H1 (cell line): ENCODE data around the gene PLK5. TPM values are rescaled to one million over a fixed set of nuclear protein-coding genes. Genes with fewer than 3 reads are reported as not detected.

ENCODE experiments used
- CTCF ChIA-PET: fragments of 300-600 bp; sonication (Branson Sonifier 250); formaldehyde crosslinking; loops from one replicate; lab custom pipeline; 2021; ENCODE audit not compliant: partially characterized antibody; lab: Charles Lee
- POLR2A ChIA-PET: fragments of 300-600 bp; sonication (Branson Sonifier 250); formaldehyde crosslinking; loops from one replicate; lab custom pipeline; 2021; ENCODE audit warnings: inconsistent platforms; ENCODE audit not compliant: partially characterized antibody; lab: Charles Lee
- DNase-seq, 2 experiments: peaks; one replicate each; pipeline versions ENCODE4 v3.0.0 to v3.0.0-alpha.2; 2010 to 2022; ENCODE audit warnings: low spot score in 2 of 2, low read depth in 1 of 2, mixed read lengths in 1 of 2
- FAIRE-seq: peaks from 2 replicates; lab custom pipeline; 2011; peaks lifted over from hg19 to GRCh38; lab: Jason Lieb, UNC
- H2AFZ ChIP-seq: 2 replicates; pipeline ENCODE4 v1.8.1; 2012; ENCODE audit warnings: low read length, inconsistent platforms
- H2AK5ac ChIP-seq: 2 replicates; pipeline ENCODE4 v1.6.1; 2013; ENCODE audit warnings: low read depth, low read length
- H2BK120ac ChIP-seq: replicated peaks from 2 replicates; pipeline ENCODE3; 2013; ENCODE audit warnings: low read depth, low read length, inconsistent platforms
- H2BK12ac ChIP-seq: 2 replicates; pipeline ENCODE4 v1.6.1; 2013; ENCODE audit warnings: low read depth, low read length
- H2BK15ac ChIP-seq: 2 replicates; pipeline ENCODE4 v1.6.1; 2013; ENCODE audit warnings: low read length
- H2BK20ac ChIP-seq: 2 replicates; pipeline ENCODE4 v1.6.1; 2013; ENCODE audit warnings: low read length
- H2BK5ac ChIP-seq: 2 replicates; pipeline ENCODE4 v1.6.1; 2013; ENCODE audit warnings: low read depth, low read length
- H3K14ac ChIP-seq: 2 replicates; pipeline ENCODE4 v1.6.1; 2013; ENCODE audit warnings: inconsistent platforms; ENCODE audit not compliant: insufficient read length
- H3K18ac ChIP-seq: 2 replicates; pipeline ENCODE4 v1.6.1; 2013; ENCODE audit warnings: low read length; ENCODE audit errors: extremely low read depth
- H3K23ac ChIP-seq: 2 replicates; pipeline ENCODE4 v1.6.1; 2013; ENCODE audit warnings: inconsistent platforms; ENCODE audit not compliant: insufficient read length
- H3K23me2 ChIP-seq: 2 replicates; pipeline ENCODE4 v1.6.1; 2013; ENCODE audit warnings: low read depth, low read length
- H3K27ac ChIP-seq: 2 replicates; pipeline ENCODE4 v1.6.1; 2011; ENCODE audit warnings: low read depth, low read length, inconsistent platforms
- H3K27me3 ChIP-seq, 4 experiments: replicated peaks in 1 of 4; 1 replicate in 1 of 4; 2 replicates in 3 of 4; pipeline versions ENCODE4 v1.6.1 to v1.8.1; 2011 to 2013; ENCODE audit warnings: low read length in 3 of 4, mild to moderate bottlenecking in 3 of 4, inconsistent platforms in 2 of 4, mixed read lengths in 2 of 4, moderate library complexity in 1 of 4; ENCODE audit not compliant: control insufficient read depth in 3 of 4, insufficient read depth in 3 of 4; ENCODE audit errors: extremely low read depth in 1 of 4
- H3K36me3 ChIP-seq, 4 experiments: 2 replicates each; pipeline versions ENCODE4 v1.6.1 to v1.8.1; 2011 to 2013; ENCODE audit warnings: mild to moderate bottlenecking in 4 of 4, low read length in 3 of 4, moderate library complexity in 2 of 4, control low read depth in 1 of 4, inconsistent platforms in 1 of 4; ENCODE audit not compliant: insufficient read depth in 4 of 4, control insufficient read depth in 2 of 4
- H3K4ac ChIP-seq: replicated peaks from 2 replicates; pipeline ENCODE3; 2013; ENCODE audit warnings: low read length, low read depth, mixed read lengths, inconsistent platforms; ENCODE audit not compliant: insufficient read length
- H3K4me1 ChIP-seq, 4 experiments: replicated peaks in 1 of 4; 1 replicate in 1 of 4; 2 replicates in 3 of 4; pipeline versions ENCODE4 v1.6.1 to v1.8.1; 2011 to 2013; ENCODE audit warnings: low read length in 3 of 4, inconsistent platforms in 2 of 4, mixed read lengths in 1 of 4; ENCODE audit not compliant: insufficient read depth in 4 of 4, control insufficient read depth in 3 of 4
- H3K4me2 ChIP-seq, 2 experiments: 2 replicates each; pipeline versions ENCODE4 v1.6.1 to v1.8.1; 2011 to 2013; ENCODE audit warnings: low read depth in 2 of 2, low read length in 2 of 2, control low read depth in 1 of 2, inconsistent platforms in 1 of 2, mild to moderate bottlenecking in 1 of 2; ENCODE audit not compliant: insufficient read depth in 1 of 2
- H3K4me3 ChIP-seq, 4 experiments: fragments of 200-600, 300-600 bp in 1 of 4; sonication (generic), shearing (Covaris generic), sonication (Bioruptor Twin) in 1 of 4; 2 replicates each; pipeline versions ENCODE4 v1.5.1 to v1.8.1; 2011 to 2016; ENCODE audit warnings: low read length in 4 of 4, low read depth in 3 of 4, control low read depth in 2 of 4, inconsistent platforms in 2 of 4, mild to moderate bottlenecking in 2 of 4, mixed read lengths in 1 of 4, moderate library complexity in 1 of 4; ENCODE audit not compliant: insufficient read depth in 2 of 4; ENCODE audit errors: extremely low read depth in 1 of 4
- H3K56ac ChIP-seq: replicated peaks from 2 replicates; pipeline ENCODE3; 2013; ENCODE audit warnings: low read depth, mild to moderate bottlenecking, mixed read lengths, low read length, inconsistent platforms; ENCODE audit not compliant: insufficient read length
- H3K79me1 ChIP-seq: 2 replicates; pipeline ENCODE4 v1.6.1; 2013; ENCODE audit warnings: low read depth, low read length, control low read depth
- H3K79me2 ChIP-seq, 2 experiments: 2 replicates each; pipeline versions ENCODE4 v1.6.1 to v1.8.1; 2012 to 2013; ENCODE audit warnings: low read length in 2 of 2, mild to moderate bottlenecking in 2 of 2, inconsistent platforms in 1 of 2; ENCODE audit not compliant: insufficient read depth in 2 of 2, control insufficient read depth in 1 of 2
- H3K9ac ChIP-seq, 4 experiments: replicated peaks in 1 of 4; 1 replicate in 1 of 4; 2 replicates in 3 of 4; pipeline versions ENCODE4 v1.6.1 to v1.8.1; 2011 to 2013; ENCODE audit warnings: low read depth in 3 of 4, low read length in 3 of 4, control low read depth in 2 of 4, mild to moderate bottlenecking in 2 of 4, moderate library complexity in 2 of 4, inconsistent platforms in 1 of 4; ENCODE audit errors: extremely low read depth in 1 of 4
- H3K9me3 ChIP-seq, 2 experiments: 2 replicates each; pipeline versions ENCODE4 v1.6.1 to v1.8.1; 2012 to 2013; ENCODE audit warnings: mild to moderate bottlenecking in 2 of 2, moderate library complexity in 2 of 2, control low read depth in 1 of 2, inconsistent platforms in 1 of 2, low read depth in 1 of 2, low read length in 1 of 2, mixed read lengths in 1 of 2; ENCODE audit not compliant: insufficient read depth in 2 of 2
- H4K20me1 ChIP-seq, 2 experiments: replicated peaks in 1 of 2; 2 replicates each; pipeline versions ENCODE3 to v1.8.1; 2011 to 2013; ENCODE audit warnings: inconsistent platforms in 2 of 2, low read length in 2 of 2, mild to moderate bottlenecking in 1 of 2; ENCODE audit not compliant: insufficient read depth in 2 of 2, control insufficient read depth in 1 of 2
- H4K5ac ChIP-seq: 2 replicates; pipeline ENCODE4 v1.6.1; 2013; ENCODE audit warnings: low read length, low read depth, mixed read lengths, inconsistent platforms; ENCODE audit not compliant: insufficient read length
- H4K8ac ChIP-seq: 2 replicates; pipeline ENCODE4 v1.8.0; 2013; ENCODE audit warnings: mild to moderate bottlenecking, moderate library complexity, low read length, inconsistent platforms; ENCODE audit not compliant: insufficient read depth; ENCODE audit errors: extremely low read depth
- H4K91ac ChIP-seq: replicated peaks from 2 replicates; pipeline ENCODE3; 2013; ENCODE audit warnings: low read length, mixed read lengths, inconsistent platforms; ENCODE audit not compliant: insufficient read length
- ASH2L ChIP-seq: fragments of 200-600, 300-600 bp; sonication (generic); IDR thresholded peaks from one replicate; pipeline ENCODE4 v1.7.1; 2017; ENCODE audit warnings: low read length
- CTCF ChIP-seq, 3 experiments: IDR thresholded peaks; 1 replicate in 2 of 3; 2 replicates in 1 of 3; pipeline versions ENCODE4 v1.5.1 to v1.6.1; 2011; ENCODE audit warnings: low read length in 3 of 3, mild to moderate bottlenecking in 3 of 3, inconsistent platforms in 2 of 3, low read depth in 1 of 3, moderate library complexity in 1 of 3; ENCODE audit not compliant: insufficient read depth in 1 of 3; ENCODE audit errors: control extremely low read depth in 1 of 3
- EGR1 ChIP-seq: IDR thresholded peaks from 2 replicates; pipeline ENCODE4 v1.6.1; 2011; ENCODE audit warnings: low read depth, low read length, borderline replicate concordance
- EZH2 ChIP-seq: fragments of 200-600 bp; sonication (generic); IDR thresholded peaks from 2 replicates; pipeline ENCODE4 v1.7.1; 2012; ENCODE audit warnings: low read depth, mild to moderate bottlenecking, moderate library complexity, low read length, inconsistent platforms; ENCODE audit not compliant: severe bottlenecking
- HDAC6 ChIP-seq: IDR thresholded peaks from one replicate; pipeline ENCODE4 v1.7.1; 2012; ENCODE audit warnings: low read depth, mild to moderate bottlenecking, inconsistent platforms, low read length, moderate library complexity
- KDM4A ChIP-seq: IDR thresholded peaks from one replicate; pipeline ENCODE4 v1.7.1; 2012; ENCODE audit warnings: low read depth, mild to moderate bottlenecking, moderate library complexity, low read length, inconsistent platforms; ENCODE audit not compliant: severe bottlenecking
- POLR2AphosphoS5 ChIP-seq: IDR thresholded peaks from 2 replicates; pipeline ENCODE4 v1.6.1; 2011; ENCODE audit warnings: low read depth, low read length
- RBBP5 ChIP-seq: IDR thresholded peaks from 2 replicates; pipeline ENCODE4 v1.7.1; 2012; ENCODE audit warnings: low read depth, mild to moderate bottlenecking, inconsistent platforms, low read length, moderate library complexity, borderline replicate concordance
- RNF2 ChIP-seq: fragments of 200-900, 300-1000 bp; sonication (generic); IDR thresholded peaks from 2 replicates; pipeline ENCODE4 v1.7.1; 2016; ENCODE audit warnings: borderline replicate concordance, low read depth, mild to moderate bottlenecking, antibody characterized with exemption, low read length; ENCODE audit not compliant: poor library complexity, severe bottlenecking; ENCODE audit errors: missing control alignments
- TEAD4 ChIP-seq: IDR thresholded peaks from 2 replicates; pipeline ENCODE4 v1.6.1; 2012; ENCODE audit warnings: low read depth, low read length, inconsistent platforms, mixed read lengths
- WGBS, 2 experiments: shearing (Covaris generic) in 1 of 2; methylation state at CpG; one replicate each; pipeline versions ENCODE4 v1.1.6 to v1.1.7; 2013 to 2015; ENCODE audit warnings: low lambda C conversion rate in 2 of 2, mixed read lengths in 2 of 2, inconsistent platforms in 1 of 2, low coverage in 1 of 2, missing lambda C conversion rate in 1 of 2; ENCODE audit not compliant: insufficient replicate concordance in 2 of 2, insufficient coverage in 1 of 2, insufficient read length in 1 of 2; ENCODE audit errors: extremely low coverage in 1 of 2, missing lambda C conversion rate in 1 of 2; 5-methylcytosine and 5-hydroxymethylcytosine counted together
- polyA plus RNA-seq, 7 experiments: library from polyadenylated mRNA; depleted of rRNA in 3 of 7; stranded (reverse) in 5 of 7; unstranded in 2 of 7; fragments of >200 nt in 5 of 7; fragments of 200-250 nt in 2 of 7; gene quantifications; 1 replicate in 5 of 7; 2 replicates in 1 of 7; 4 replicates in 1 of 7; pipeline versions ENCODE4 v1.2.1 to v1.2.3, GENCODE V29; 2011 to 2013; ENCODE audit warnings: missing spikeins in 2 of 7, mixed read lengths in 2 of 7
- total RNA-seq: library from RNA; stranded (reverse); fragmentation: NEBNext Ultra II Directional; extraction: Animal tissue kit (Norgen Biotek cat#: 25700); gene quantifications from 2 replicates; pipeline ENCODE4 v1.2.1, GENCODE V29; 2021

Gene PLK5
- total and polyA plus RNA-seq, 2 of the 8 experiments (the other 6 are each of a cell fraction or from before 2014, with no cell fraction given) = 0.43 to 0.45 TPM

- no peak overlapping the region for H2BK5ac ChIP-seq
- no peaks in the 10 kb centered on the region for H3K79me1 ChIP-seq
- no peak overlapping the region for H4K8ac ChIP-seq
- H3K4me1 ChIP-seq = peaks cover 0 to 3% (median 1%) of the 10 kb centered on the region in 4 experiments; a peak in 3 of 7 replicates
- 90% methylated on average over 14 of the region's 14 CpGs; no CpG with 5 or more reads in 1 of the 2 experiments for WGBS, 2 experiments
- ChIA-PET POLR2A (interaction anchor here (2.7 kb wide), 1 partner anchor 70 kb away, joined by 7 read pairs; the partner anchor contains the start of gene MBD3), CTCF (interaction anchor here (0.7 to 1.0 kb wide), 2 partner anchors 64 to 132 kb away, joined by 3 read pairs; no protein-coding TSS in a partner anchor)
- no peak overlapping the region for H4K5ac ChIP-seq
- no peak overlapping the region for H3K56ac ChIP-seq
- H4K91ac ChIP-seq = no peak overlapping the region
- H3K27me3 ChIP-seq = peaks cover 19 to 36% (median 31%) of the 10 kb centered on the region in 4 experiments
- H3K4ac ChIP-seq = no peak overlapping the region
- no peaks in the 10 kb centered on the region for H3K9me3 ChIP-seq
- H2BK12ac ChIP-seq = no peak overlapping the region
- H3K18ac ChIP-seq = no peak overlapping the region
- H3K79me2 ChIP-seq = no peaks in the 10 kb centered on the region
- no peak overlapping the region for H3K27ac ChIP-seq
- H3K14ac ChIP-seq = no peak overlapping the region
- no peak overlapping the region for H3K4me2 ChIP-seq
- no peak overlapping the region for H2BK120ac ChIP-seq
- DNase-seq = no peak
- H4K20me1 ChIP-seq = peaks cover 8 to 14% of the 10 kb centered on the region in 2 experiments
- H3K23me2 ChIP-seq = peaks cover 8% of the 10 kb centered on the region; the same call in 1 of the 2 replicates
- no peak overlapping the region for H2AFZ ChIP-seq
- H2BK20ac ChIP-seq = no peak overlapping the region
- FAIRE-seq = no peak
- H2AK5ac ChIP-seq = no peak overlapping the region
- no peak overlapping the region for H3K4me3 ChIP-seq
- no peaks in the 10 kb centered on the region; a peak in 1 of 8 replicates for H3K36me3 ChIP-seq
- H3K9ac ChIP-seq = no peak overlapping the region
- no peak overlapping the region for H3K23ac ChIP-seq
- H2BK15ac ChIP-seq = no peak overlapping the region
- TF ChIP-seq CTCF (IDR thresholded peaks at IDR 0.05; ENCODE audit: control extremely low read depth in 1 of 3, insufficient read depth in 1 of 3, low read depth in 1 of 3, low read length in 3 of 3) (no peak), RNF2 (no peak), ASH2L (no peak), POLR2AphosphoS5 (no peak), HDAC6 (no peak), TEAD4 (no peak), RBBP5 (no peak), EZH2 (no peak), KDM4A (no peak), EGR1 (no peak)
These were observed 2.2 kb upstream of the PLK5 start for GRCh38 chr19:1521636-1522035.
